Aorta (tissue), 5 donors: ENCODE measurements around the gene IRF7. TPM values are rescaled to one million over a fixed set of nuclear protein-coding genes. Genes with fewer than 3 reads are reported as not detected.

Source experiments
- ATAC-seq: fragments of 200-7000 bp; cut with Tn5 transposase; one replicate; pipeline ENCODE4 v1.9.1; 2022; ENCODE audit warnings: moderate library complexity; ENCODE audit not compliant: low FRiP score
- DNase-seq, 2 donors: peaks; one replicate each; pipeline ENCODE4 v3.0.0-alpha.2; 2020
- H3K27ac ChIP-seq, 2 donors: one replicate each; pipeline ENCODE4 v1.5.1; 2013; ENCODE audit warnings: low read length in 2 of 2, mild to moderate bottlenecking in 2 of 2, moderate library complexity in 2 of 2, control low read depth in 1 of 2, inconsistent platforms in 1 of 2, low read depth in 1 of 2
- H3K27me3 ChIP-seq, 2 donors: one replicate each; pipeline ENCODE4 v1.6.1; 2013; ENCODE audit warnings: control low read depth in 1 of 2, low read length in 1 of 2, mild to moderate bottlenecking in 1 of 2, moderate library complexity in 1 of 2; ENCODE audit not compliant: insufficient read depth in 2 of 2, control insufficient read depth in 1 of 2
- H3K36me3 ChIP-seq, 2 donors: one replicate each; pipeline ENCODE4 v1.6.1; 2013; ENCODE audit warnings: control low read depth in 1 of 2, low read length in 1 of 2, mild to moderate bottlenecking in 1 of 2; ENCODE audit not compliant: insufficient read depth in 2 of 2, control insufficient read depth in 1 of 2
- H3K4me1 ChIP-seq, 2 donors: one replicate each; pipeline ENCODE4 v1.6.1; 2013; ENCODE audit warnings: low read length in 2 of 2, control low read depth in 1 of 2, mild to moderate bottlenecking in 1 of 2, moderate library complexity in 1 of 2; ENCODE audit not compliant: insufficient read depth in 2 of 2, control insufficient read depth in 1 of 2
- H3K4me3 ChIP-seq, 2 donors: one replicate each; pipeline ENCODE4 v1.5.1; 2013; ENCODE audit warnings: low read length in 2 of 2, control low read depth in 1 of 2, mild to moderate bottlenecking in 1 of 2
- H3K9me3 ChIP-seq: one replicate; pipeline ENCODE4 v1.6.1; 2013; ENCODE audit warnings: mild to moderate bottlenecking, low read length; ENCODE audit not compliant: control insufficient read depth
- WGBS, 2 donors: extraction: QIAGEN DNeasy Blood & Tissue Kit; methylation state at CpG; one replicate each; pipeline ENCODE4 v1.1.7; 2013; 5-methylcytosine and 5-hydroxymethylcytosine counted together
- intact Hi-C, 2 donors: fragments of 100-400 bp; cut with DNase I; formaldehyde crosslinking; loops; one replicate each; pipeline versions ENCODE4 v1.14.2 to v1.15.0; 2022
- polyA plus RNA-seq, 2 donors: library from polyadenylated mRNA; stranded (reverse); fragments of 200-250 nt; gene quantifications; one replicate each; pipeline ENCODE4 v1.2.3, GENCODE V29; 2013
- total RNA-seq, 2 donors: library from RNA; stranded (reverse); fragmentation: NEBNext Ultra II Directional; extraction: Animal tissue kit (Norgen Biotek cat#: 25700); gene quantifications; one replicate each; pipeline ENCODE4 v1.2.1, GENCODE V29; 2021
- donor health status: healthy with polysubstance abuse.
- donor health status: Bipolar disorder and iron deficiency.
- donor health status: DM: no; HTN: no; CAD: no.
- donor health status: DM: no; HTN: no; CAD: no.
- donor health status: DM: yes; HTN: yes; CAD: no.

Gene IRF7
- total and polyA plus RNA-seq, 4 donors, result 13.4 to 30.9 (median 26.3) TPM

DNA sequence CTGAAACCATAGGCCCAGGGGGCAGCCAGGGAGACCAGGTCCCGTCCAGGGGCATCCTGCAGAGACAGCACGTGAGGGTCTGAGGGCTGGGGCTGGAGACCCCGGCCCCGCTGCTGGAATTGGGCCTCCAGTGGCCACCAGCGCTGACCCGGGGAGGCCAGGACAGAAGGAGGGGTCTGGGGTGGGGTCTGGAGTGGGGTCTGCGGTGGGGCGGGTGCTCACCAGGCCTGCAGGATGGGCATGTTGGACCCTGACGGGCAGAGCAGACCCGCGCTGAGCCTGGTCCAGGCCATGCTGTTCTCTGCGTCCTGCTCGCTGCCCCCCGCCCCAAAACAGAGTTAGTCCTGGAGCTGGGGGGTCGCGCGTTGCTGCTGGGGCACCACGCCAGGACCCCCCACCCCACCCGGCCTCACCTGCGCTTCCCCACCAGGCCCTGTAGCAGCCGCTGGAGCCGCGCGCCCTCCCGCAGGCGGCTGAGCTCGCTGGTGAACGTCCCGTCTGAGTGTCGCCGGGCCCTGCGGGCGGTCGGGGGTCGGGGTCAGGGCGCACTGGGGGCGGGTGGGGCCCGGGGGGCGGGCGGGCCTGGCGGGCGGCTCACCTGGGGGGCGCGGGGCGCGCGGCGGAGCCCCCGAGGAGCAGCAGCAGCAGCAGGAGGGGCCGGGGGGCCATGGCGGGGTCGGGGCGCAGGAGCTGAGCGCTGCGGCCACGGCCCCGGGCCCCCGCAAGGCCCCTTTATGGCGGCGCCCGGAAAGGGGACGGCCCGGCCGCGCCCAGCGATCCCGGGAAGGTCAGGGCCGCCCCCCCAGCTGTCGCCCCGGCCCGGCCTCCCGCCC, 10.9 kb upstream of the IRF7 start, which contains the start of gene SCT:
SCT (minus strand) TSS at position 707 of the 833 bp plus-strand sequence; CDS start at position 669, 38 bp downstream.
- no peaks in the 10 kb centered on the region for H3K9me3 ChIP-seq
- no peak within 1 kb of the TSS for H3K27ac ChIP-seq
- H3K36me3 ChIP-seq, result no peaks in the 10 kb centered on the region
- peak in 1 of 2 donors; percentile 65 for DNase-seq
- no peaks in the 10 kb centered on the region for H3K27me3 ChIP-seq
- no peak for ATAC-seq
- no peak within 1 kb of the TSS for H3K4me3 ChIP-seq
- 23 to 42% methylated on average over 21 to 72 of the region's 72 CpGs for WGBS, 2 donors
- intact Hi-C loops, result no loop called here
- H3K4me1 ChIP-seq, result no peaks in the 10 kb centered on the region

DNA sequence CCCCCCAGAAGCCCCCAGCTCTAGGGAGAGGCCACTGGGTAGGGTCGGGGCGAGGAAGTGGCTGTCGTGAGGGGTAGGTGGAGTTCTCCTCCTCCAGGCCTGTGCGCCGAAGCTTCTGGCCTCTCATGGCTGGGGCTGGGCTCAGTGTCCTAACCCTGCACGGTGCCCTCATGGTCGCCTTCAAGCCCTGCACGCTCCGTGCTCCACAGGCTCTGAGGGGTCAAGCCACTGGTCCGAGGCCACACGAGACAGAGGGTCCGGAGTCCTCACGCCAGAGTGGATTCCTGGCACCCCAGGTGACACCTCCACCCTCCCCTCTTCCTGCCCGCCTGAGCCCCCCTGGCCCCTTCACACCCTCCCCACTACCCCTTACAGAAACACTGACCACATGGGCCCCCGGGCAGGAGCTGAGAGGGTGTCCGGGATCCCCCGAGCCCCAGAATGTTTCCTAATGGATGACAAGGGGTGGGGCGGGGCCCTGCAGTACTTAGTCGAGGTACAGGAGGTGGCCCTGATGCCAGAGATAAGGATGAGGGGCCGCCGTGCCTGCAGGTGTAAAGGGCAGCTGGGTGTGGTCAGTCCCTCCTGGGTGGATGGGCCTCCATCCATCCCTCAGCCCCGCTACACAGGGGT, 10.0 kb upstream of the IRF7 start:
- H3K27me3 ChIP-seq, result no peaks in the 10 kb centered on the region
- H3K9me3 ChIP-seq, result no peaks in the 10 kb centered on the region
- intact Hi-C loops, result no loop called here
- ATAC-seq (no peak), DNase-seq (no peak)
- H3K4me3 ChIP-seq, result no peak overlapping the region
- H3K27ac ChIP-seq, result no peak overlapping the region
- WGBS, 2 donors, result 88 to 90% methylated on average over 22 of the region's 22 CpGs
- no peaks in the 10 kb centered on the region for H3K4me1 ChIP-seq
- H3K36me3 ChIP-seq, result no peaks in the 10 kb centered on the region

DNA sequence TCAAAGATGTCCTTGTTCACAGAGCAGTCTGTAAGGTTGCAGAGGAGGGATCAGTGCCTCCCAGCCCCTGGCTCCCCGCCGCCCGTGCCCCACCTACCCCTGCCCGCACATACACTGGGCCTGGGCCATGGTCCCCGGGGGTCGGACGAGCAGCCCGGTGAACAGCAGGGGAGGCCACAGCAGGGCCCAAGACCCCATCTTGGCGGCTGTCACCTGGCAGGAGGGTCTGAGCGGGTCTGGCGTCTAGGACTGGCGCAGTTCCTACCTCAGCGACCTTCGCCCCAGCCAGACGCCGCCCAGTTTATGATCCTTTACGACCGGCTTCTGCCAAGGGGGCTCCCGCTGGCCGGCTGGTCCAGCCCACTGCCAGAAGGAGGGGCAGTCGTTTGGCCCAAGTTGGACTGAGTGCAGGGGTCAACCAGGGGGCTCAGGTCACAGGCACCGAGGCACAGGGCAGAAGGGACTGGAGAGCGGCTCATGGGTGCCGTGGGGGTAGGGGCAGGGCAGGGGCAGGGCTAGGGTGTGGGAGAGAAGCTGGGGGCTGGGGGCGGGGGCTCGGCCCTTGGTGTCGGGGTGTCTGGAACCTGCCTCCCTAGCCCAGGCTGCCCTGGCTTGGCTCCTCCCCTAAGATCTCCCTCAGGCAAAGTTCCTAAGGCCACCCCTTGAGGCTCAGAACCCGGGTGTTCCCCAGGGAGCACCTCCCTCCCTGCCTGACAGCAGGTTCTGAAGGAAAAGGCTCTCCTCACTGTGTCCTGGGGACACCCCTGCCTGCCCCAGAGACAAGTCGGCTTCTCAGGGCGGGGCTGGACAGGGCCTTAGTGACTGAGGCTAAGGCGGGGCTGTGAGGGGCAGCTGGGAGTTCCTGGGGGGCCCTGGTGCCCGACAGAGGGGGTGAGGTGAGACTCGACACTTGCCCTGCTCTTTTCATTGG, 9.2 kb upstream of the IRF7 start, which contains the start of gene CDHR5:
CDHR5 (minus strand) TSS at position 251 of the 931 bp plus-strand sequence; CDS start at position 198, 53 bp downstream.
- no peak for DNase-seq
- intact Hi-C loops, result no loop called here
- Histone ChIP-seq H3K4me3 (no peak within 1 kb of the TSS), H3K27me3 (no peaks in the 10 kb centered on the region), H3K36me3 (no peaks in the 10 kb centered on the region), H3K4me1 (no peaks in the 10 kb centered on the region), H3K27ac (no peak within 1 kb of the TSS), H3K9me3 (no peaks in the 10 kb centered on the region)
- ATAC-seq, result no peak
- WGBS, 2 donors, result 82 to 83% methylated on average over 33 of the region's 33 CpGs

DNA sequence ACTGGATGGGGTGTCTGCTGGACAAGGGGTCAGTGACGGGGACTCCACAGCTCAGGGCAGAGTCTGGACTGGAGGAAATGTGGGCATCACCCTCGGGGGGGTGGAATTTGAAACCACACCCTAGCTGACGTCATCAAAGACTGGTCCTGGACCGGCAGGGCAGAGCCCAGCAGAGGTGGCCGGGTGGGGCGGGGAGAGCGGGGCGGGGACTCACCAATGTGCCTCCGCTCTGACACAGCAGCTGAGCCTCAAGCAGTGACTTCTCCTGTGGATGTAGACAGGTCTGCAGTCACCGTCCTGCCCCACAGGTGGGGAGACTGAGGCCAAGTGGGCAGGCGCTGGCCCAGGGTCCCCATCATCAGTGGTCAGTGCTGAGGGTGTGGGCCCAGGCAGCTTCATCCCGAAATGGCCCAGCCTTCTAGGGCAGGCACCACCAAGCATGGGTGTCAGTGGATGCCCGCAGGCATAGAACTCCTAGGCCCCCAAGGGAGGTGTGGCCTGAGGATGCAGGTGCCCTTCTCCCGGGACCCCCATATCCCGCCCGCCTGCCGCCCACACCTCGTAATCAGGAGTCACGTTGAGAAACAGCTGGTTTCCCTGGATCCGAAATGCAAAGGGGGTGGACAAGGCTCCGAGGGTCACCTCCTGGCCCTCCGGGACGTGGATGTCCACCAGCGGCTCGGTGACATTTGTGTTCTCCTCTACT, 8.4 kb upstream of the IRF7 start:
- ATAC-seq, result no peak
- Histone ChIP-seq H3K27me3 (no peaks in the 10 kb centered on the region), H3K36me3 (no peaks in the 10 kb centered on the region), H3K4me3 (no peak overlapping the region), H3K27ac (no peak overlapping the region), H3K9me3 (no peaks in the 10 kb centered on the region), H3K4me1 (no peaks in the 10 kb centered on the region)
- no peak for DNase-seq
- intact Hi-C loops, result no loop called here
- 86 to 87% methylated on average over 25 of the region's 25 CpGs for WGBS, 2 donors

DNA sequence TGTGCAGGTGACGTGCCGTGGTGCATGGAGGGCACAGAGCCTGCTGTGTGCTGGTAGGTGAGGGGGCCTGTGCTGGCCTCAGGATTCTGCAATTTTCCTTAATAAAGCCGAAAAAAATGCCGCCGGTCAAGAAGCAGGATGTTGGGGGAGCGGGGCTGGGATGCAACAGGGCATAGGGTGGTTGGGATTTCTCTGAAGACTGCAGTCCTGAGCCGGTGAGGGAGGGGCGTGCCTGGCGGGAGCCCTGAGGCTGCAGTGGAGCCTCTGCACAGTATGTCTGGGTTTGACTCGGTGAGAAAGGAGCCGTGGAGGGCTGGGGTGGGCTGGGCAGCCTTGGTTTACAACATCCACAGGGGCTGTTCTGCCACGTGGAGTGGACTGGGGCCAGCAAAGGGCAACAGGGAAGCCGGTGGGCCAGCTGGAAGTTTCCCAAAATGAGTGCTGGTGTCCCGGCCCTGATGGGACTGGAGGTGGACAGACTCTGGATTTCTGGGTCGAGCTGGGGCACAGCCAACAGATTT, 7.7 kb upstream of the IRF7 start:
- no peaks in the 10 kb centered on the region for H3K36me3 ChIP-seq
- intact Hi-C loops, result no loop called here
- H3K9me3 ChIP-seq, result no peaks in the 10 kb centered on the region
- no peaks in the 10 kb centered on the region for H3K4me1 ChIP-seq
- no peaks in the 10 kb centered on the region for H3K27me3 ChIP-seq
- 81 to 84% methylated on average over 15 of the region's 15 CpGs for WGBS, 2 donors
- ATAC-seq, result no peak
- H3K4me3 ChIP-seq, result no peak overlapping the region
- no peak for DNase-seq
- no peak overlapping the region for H3K27ac ChIP-seq

DNA sequence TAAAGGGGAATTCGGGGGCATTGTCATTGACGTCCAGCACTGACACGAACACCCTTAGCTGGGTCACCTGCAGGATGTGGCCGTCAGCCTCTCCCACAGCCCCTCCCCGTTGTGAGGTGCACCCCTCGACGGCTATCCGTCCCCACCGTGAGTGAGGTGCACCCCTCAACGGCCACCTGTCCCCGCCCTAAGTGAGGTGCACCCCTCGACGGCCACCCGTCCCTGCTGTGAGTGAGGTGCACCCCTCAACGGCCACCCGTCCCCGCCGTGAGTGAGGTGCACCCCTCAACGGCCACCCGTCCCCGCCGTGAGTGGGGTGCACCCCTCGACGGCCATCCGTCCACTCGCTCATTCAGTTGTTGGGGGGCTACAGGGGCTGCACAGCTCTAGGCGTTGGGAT, 6.1 kb upstream of the IRF7 start:
- ATAC-seq (no peak), DNase-seq (no peak)
- Histone ChIP-seq H3K27me3 (no peaks in the 10 kb centered on the region), H3K9me3 (no peaks in the 10 kb centered on the region), H3K36me3 (no peaks in the 10 kb centered on the region), H3K4me1 (no peaks in the 10 kb centered on the region), H3K27ac (no peak overlapping the region), H3K4me3 (no peak overlapping the region)
- intact Hi-C loops, result no loop called here
- 86 to 91% methylated on average over 27 of the region's 27 CpGs for WGBS, 2 donors

DNA sequence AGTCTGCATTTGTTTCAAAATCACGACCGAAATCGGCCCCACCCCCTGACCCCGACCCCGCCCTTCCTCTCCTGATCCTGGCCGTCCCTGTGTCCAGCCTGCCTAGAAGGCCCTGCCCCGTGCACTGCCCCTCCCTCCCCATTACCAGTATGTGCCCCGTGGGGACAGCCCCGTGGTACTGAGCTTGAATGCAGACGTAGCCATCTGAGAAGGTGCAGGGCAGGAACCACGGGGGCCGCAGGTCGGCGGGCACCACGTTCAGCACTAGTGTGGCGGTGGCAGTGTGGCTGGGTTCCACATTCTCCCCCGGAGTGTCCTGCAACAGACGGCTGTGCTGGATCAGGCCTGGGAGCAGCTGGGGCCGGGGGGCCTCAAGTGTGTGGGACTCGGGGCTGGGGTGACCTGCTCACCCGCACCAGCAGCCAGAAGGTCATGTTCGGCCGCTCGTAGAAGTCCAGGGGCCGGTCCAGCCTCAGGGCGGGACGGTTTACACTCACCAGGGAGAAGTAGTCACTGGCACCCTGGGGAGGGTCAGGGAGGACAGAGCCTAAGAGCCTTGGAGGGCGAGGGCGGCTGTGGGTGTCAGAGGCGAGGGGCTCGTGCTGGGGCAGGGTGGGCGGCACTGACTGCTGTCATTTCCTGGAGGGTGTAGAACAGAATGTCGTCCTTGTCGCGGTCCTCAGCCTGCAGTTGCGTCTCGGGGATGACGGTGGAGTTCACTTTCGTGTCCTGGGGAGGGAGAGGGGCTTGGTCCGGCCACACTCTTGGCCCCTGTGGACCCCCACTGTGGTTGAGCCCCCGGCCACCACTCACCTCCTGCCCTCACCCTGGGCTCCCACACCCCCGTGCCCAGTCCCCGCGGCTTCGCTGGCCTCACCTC, 5.4 kb upstream of the IRF7 start:
- intact Hi-C loops, result no loop called here
- WGBS, 2 donors, result 80 to 82% methylated on average over 45 of the region's 45 CpGs
- DNase-seq, result no peak
- Histone ChIP-seq H3K36me3 (no peaks in the 10 kb centered on the region), H3K27me3 (no peaks in the 10 kb centered on the region), H3K9me3 (no peaks in the 10 kb centered on the region), H3K27ac (no peak overlapping the region), H3K4me3 (no peak overlapping the region), H3K4me1 (no peaks in the 10 kb centered on the region)
- no peak for ATAC-seq
